OCI-LY3 (cell line): Measurements from ENCODE around the gene SPINK4.

Experiments
- EZH2phosphoT487 ChIP-seq: fragments of 200-600 bp; shearing (Covaris generic); IDR thresholded peaks from 2 replicates; pipeline ENCODE4 v1.6.1; 2018; ENCODE audit warnings: antibody characterized with exemption, mixed run types, low read depth
- TF ChIP-seq, protein P1 (sequence below): fragments of 200-600, 300-600 bp; sonication (generic); IDR thresholded peaks from 2 replicates; pipeline ENCODE4 v1.5.1; 2014; ENCODE audit warnings: antibody characterized with exemption, low read length, low read depth

DNA sequence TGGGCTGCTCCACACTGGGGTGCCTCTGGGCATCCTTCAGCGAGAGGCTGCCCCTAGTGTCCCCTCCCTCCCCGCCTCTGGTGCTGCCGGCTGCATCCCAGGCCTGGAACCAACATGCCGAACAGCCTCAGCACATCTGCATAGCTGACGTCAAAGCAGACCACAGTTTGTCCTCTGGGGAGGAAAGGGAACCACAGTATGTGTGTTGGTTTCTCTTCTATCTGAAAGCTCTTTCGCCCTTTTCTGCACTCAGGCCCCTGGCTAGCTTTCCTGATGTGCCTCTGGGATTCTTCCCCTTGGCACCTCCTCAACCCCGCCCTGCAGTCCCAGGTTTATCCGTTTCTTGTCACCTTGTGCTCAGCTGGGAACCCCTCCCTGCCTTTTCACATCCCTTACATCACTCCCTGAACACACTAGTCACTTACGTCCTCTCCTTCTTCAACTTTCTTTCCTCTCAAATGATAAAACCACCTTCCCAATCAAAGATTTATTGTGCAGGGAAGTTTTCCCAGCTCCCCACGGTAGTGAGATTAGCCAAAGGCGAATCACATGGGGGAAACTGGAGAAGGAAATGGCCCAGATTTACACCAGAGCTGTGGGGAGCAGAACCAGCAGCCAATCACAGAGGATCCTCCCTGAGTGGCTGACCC is 37.3 kb upstream of the SPINK4 start:
- TF ChIP-seq, protein P1, sequence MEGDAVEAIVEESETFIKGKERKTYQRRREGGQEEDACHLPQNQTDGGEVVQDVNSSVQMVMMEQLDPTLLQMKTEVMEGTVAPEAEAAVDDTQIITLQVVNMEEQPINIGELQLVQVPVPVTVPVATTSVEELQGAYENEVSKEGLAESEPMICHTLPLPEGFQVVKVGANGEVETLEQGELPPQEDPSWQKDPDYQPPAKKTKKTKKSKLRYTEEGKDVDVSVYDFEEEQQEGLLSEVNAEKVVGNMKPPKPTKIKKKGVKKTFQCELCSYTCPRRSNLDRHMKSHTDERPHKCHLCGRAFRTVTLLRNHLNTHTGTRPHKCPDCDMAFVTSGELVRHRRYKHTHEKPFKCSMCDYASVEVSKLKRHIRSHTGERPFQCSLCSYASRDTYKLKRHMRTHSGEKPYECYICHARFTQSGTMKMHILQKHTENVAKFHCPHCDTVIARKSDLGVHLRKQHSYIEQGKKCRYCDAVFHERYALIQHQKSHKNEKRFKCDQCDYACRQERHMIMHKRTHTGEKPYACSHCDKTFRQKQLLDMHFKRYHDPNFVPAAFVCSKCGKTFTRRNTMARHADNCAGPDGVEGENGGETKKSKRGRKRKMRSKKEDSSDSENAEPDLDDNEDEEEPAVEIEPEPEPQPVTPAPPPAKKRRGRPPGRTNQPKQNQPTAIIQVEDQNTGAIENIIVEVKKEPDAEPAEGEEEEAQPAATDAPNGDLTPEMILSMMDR: no peak
- no peak for TF ChIP-seq EZH2phosphoT487
